Esophagus muscularis mucosa (tissue), 3 donors: ENCODE measurements around the gene TMEM11.
A peak's percentile ranks its signal among the peaks of the same experiment; 100 is the strongest.

Experiments used
- POLR2A ChIP-seq: fragments of 450-650 bp; IDR thresholded peaks from one replicate; pipeline ENCODE4 v1.6.1; 2017; ENCODE audit warnings: antibody characterized with exemption, moderate library complexity, mild to moderate bottlenecking, low read depth
- TF ChIP-seq, protein P1 (sequence below), 3 experiments: fragments of 200-600 bp in 2 of 3; fragments of 450-650 bp in 1 of 3; sonication (generic) in 2 of 3; IDR thresholded peaks; one replicate each; pipeline ENCODE4 v1.5.1; 2017 to 2019; ENCODE audit warnings: antibody characterized with exemption in 3 of 3, mild to moderate bottlenecking in 2 of 3, moderate library complexity in 1 of 3

GRCh38 chr17:21239680-21240368 lies 25.9 kb upstream of the TMEM11 start:
- TF ChIP-seq POLR2A = no peak
- TF ChIP-seq, protein P1, sequence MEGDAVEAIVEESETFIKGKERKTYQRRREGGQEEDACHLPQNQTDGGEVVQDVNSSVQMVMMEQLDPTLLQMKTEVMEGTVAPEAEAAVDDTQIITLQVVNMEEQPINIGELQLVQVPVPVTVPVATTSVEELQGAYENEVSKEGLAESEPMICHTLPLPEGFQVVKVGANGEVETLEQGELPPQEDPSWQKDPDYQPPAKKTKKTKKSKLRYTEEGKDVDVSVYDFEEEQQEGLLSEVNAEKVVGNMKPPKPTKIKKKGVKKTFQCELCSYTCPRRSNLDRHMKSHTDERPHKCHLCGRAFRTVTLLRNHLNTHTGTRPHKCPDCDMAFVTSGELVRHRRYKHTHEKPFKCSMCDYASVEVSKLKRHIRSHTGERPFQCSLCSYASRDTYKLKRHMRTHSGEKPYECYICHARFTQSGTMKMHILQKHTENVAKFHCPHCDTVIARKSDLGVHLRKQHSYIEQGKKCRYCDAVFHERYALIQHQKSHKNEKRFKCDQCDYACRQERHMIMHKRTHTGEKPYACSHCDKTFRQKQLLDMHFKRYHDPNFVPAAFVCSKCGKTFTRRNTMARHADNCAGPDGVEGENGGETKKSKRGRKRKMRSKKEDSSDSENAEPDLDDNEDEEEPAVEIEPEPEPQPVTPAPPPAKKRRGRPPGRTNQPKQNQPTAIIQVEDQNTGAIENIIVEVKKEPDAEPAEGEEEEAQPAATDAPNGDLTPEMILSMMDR (IDR thresholded peaks at IDR 0.05) = peak in 1 of 3 experiments; percentile 47
